ENCODE measurements around the gene SLC17A2. TPM values are rescaled to one million over a fixed set of nuclear protein-coding genes. Genes with fewer than 3 reads are reported as not detected.

Gene SLC17A2
- total RNA-seq, 4 donors from 2014 or later = not detected

GRCh38 chr6:25961619-25962148 lies 31.2 kb upstream of the SLC17A2 start:
- H3K9me3 ChIP-seq = peaks cover 0 to 4% (median 0%) of the 10 kb centered on the region in 4 donors
- WGBS = 59% methylated on average over 3 of the region's 3 CpGs
- DNase-seq (ENCODE audit: extremely low spot score) = peak; percentile 57
- peak overlapping the region; percentile 56 to 71 (median 62) for H3K4me3 ChIP-seq
- peak overlapping the region; percentile 85 to 89 (median 86) for H3K27ac ChIP-seq (replicated peaks in 1 of 4)
- intact Hi-C loops (cut with DNase I) = loop anchor here (5.0 kb wide), 1 partner anchor 36 kb away; no protein-coding TSS in a partner anchor
- peaks cover 26 to 49% (median 44%) of the 10 kb centered on the region in 4 donors for H3K4me1 ChIP-seq
- H3K36me3 ChIP-seq = peaks cover 3 to 17% (median 7%) of the 10 kb centered on the region in 4 donors
- no peaks in the 10 kb centered on the region for H3K27me3 ChIP-seq
- TF ChIP-seq POLR2AphosphoS5 (IDR thresholded peaks at IDR 0.05) (no peak), CTCF (IDR thresholded peaks at IDR 0.05) (no peak), POLR2A (IDR thresholded peaks at IDR 0.05; ENCODE audit: low read depth) (no peak), EP300 (IDR thresholded peaks at IDR 0.05) (no peak)

DNA sequence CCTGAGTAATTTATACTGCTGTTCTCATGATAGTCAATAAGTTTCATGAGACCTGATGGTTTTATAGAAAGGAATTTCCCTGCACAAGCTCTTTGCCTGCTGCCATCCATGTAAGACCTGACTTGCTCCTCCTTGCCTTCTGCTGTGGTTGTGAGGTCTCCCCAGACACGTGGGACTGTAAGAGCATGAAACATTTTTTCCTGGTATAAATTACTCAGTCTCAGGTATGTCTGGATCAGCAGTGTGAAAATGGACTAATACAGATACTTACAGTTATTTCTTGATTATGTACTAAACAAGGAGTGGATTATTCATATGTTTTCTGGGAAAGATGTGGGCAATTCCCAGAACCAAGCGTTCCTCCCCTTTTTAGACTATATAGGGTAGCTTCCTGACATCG lies 30.2 kb upstream of the SLC17A2 start:
- TF ChIP-seq CTCF (IDR thresholded peaks at IDR 0.05) = no peak
- TF ChIP-seq EP300 (IDR thresholded peaks at IDR 0.05) = no peak
- TF ChIP-seq POLR2A (IDR thresholded peaks at IDR 0.05; ENCODE audit: low read depth) = no peak
- TF ChIP-seq POLR2AphosphoS5 (IDR thresholded peaks at IDR 0.05) = no peak
- WGBS = 93% methylated on average over 3 of the region's 3 CpGs

GRCh38 chr6:25959890-25960536 lies 29.5 kb upstream of the SLC17A2 start:
- 39% methylated on average over 2 of the region's 2 CpGs for WGBS
- intact Hi-C loops (cut with DNase I) = loop anchor here (5.0 kb wide), 1 partner anchor 37 kb away; no protein-coding TSS in a partner anchor
- peak; percentile 53 for DNase-seq (ENCODE audit: extremely low spot score)

More for the DNA sequence above, 30.2 kb upstream of the SLC17A2 start:
- intact Hi-C loops (cut with DNase I) = loop anchor here (5.0 kb wide), 1 partner anchor 37 kb away; no protein-coding TSS in a partner anchor
- Histone ChIP-seq H3K4me3 (no peak overlapping the region), H3K9me3 (peaks cover 0 to 4% (median 0%) of the 10 kb centered on the region in 4 donors), H3K27ac (replicated peaks in 1 of 4) (no peak overlapping the region), H3K36me3 (peaks cover 0 to 10% (median 3%) of the 10 kb centered on the region in 4 donors), H3K4me1 (peaks cover 21 to 39% (median 35%) of the 10 kb centered on the region in 4 donors), H3K27me3 (no peaks in the 10 kb centered on the region)
- DNase-seq (ENCODE audit: extremely low spot score) = peak; percentile 45

GRCh38 chr6:25958700-25959162 lies 28.2 kb upstream of the SLC17A2 start:
- Histone ChIP-seq H3K27ac (replicated peaks in 1 of 4) (no peak overlapping the region), H3K27me3 (no peaks in the 10 kb centered on the region), H3K4me3 (no peak overlapping the region), H3K4me1 (peaks cover 8 to 19% (median 16%) of the 10 kb centered on the region in 4 donors), H3K36me3 (no peaks in the 10 kb centered on the region), H3K9me3 (peaks cover 0 to 4% (median 0%) of the 10 kb centered on the region in 4 donors)
- intact Hi-C loops (cut with DNase I) = no loop called here
- TF ChIP-seq POLR2AphosphoS5 (IDR thresholded peaks at IDR 0.05) (no peak), CTCF (IDR thresholded peaks at IDR 0.05) (no peak), EP300 (IDR thresholded peaks at IDR 0.05) (no peak), POLR2A (IDR thresholded peaks at IDR 0.05; ENCODE audit: low read depth) (no peak)
- WGBS = 78% methylated on average over 3 of the region's 3 CpGs
- peak; percentile 62 for DNase-seq (ENCODE audit: extremely low spot score)

More at GRCh38 chr6:25959890-25960536, 29.5 kb upstream of the SLC17A2 start:
- H3K4me3 ChIP-seq = no peak overlapping the region
- peaks cover 0 to 3% (median under 1%) of the 10 kb centered on the region in 4 donors for H3K36me3 ChIP-seq
- no peak for TF ChIP-seq POLR2AphosphoS5 (IDR thresholded peaks at IDR 0.05)
- no peak for TF ChIP-seq EP300 (IDR thresholded peaks at IDR 0.05)
- TF ChIP-seq POLR2A (IDR thresholded peaks at IDR 0.05; ENCODE audit: low read depth) = no peak
- no peak for TF ChIP-seq CTCF (IDR thresholded peaks at IDR 0.05)
- H3K4me1 ChIP-seq = peaks cover 17 to 32% (median 28%) of the 10 kb centered on the region in 4 donors
- no peaks in the 10 kb centered on the region for H3K27me3 ChIP-seq
- no peak overlapping the region for H3K27ac ChIP-seq (replicated peaks in 1 of 4)
- peaks cover 0 to 4% (median 0%) of the 10 kb centered on the region in 4 donors for H3K9me3 ChIP-seq

Measured in esophagus muscularis mucosa (tissue), 4 donors.